Activated naive CD8-positive, alpha-beta T cell (primary cell): Measurements from ENCODE around the gene CDC42BPB.
A peak's percentile ranks its signal among the peaks of the same experiment; 100 is the strongest.

Experiments used
- H3K27ac Mint-ChIP-seq: one replicate; pipeline ENCODE4 v1.8.0; 2021; ENCODE audit warnings: mixed read lengths
- H3K27me3 Mint-ChIP-seq: one replicate; pipeline ENCODE4 v1.8.0; 2021; ENCODE audit warnings: mixed read lengths
- H3K36me3 Mint-ChIP-seq: one replicate; pipeline ENCODE4 v1.8.0; 2021; ENCODE audit warnings: mixed read lengths
- H3K4me1 Mint-ChIP-seq: one replicate; pipeline ENCODE4 v1.8.0; 2021; ENCODE audit warnings: low read depth, mixed read lengths
- H3K4me3 Mint-ChIP-seq: one replicate; pipeline ENCODE4 v1.8.0; 2021; ENCODE audit warnings: mild to moderate bottlenecking, mixed read lengths
- H3K9me3 Mint-ChIP-seq: one replicate; pipeline ENCODE4 v1.8.0; 2021; ENCODE audit warnings: low read depth, mixed read lengths

The CDC42BPB gene

GRCh38 chr14:103057372-103058163 is at the start of gene CDC42BPB:
TSS of gene CDC42BPB (minus strand) at chr14:103057549. CDS start at chr14:103057173, 376 bp downstream.
- no peak within 1 kb of the TSS for H3K27ac Mint-ChIP-seq
- H3K4me1 Mint-ChIP-seq, result peaks cover 10% of the 10 kb centered on the region
- H3K36me3 Mint-ChIP-seq, result no peaks in the 10 kb centered on the region
- H3K9me3 Mint-ChIP-seq, result no peaks in the 10 kb centered on the region
- peak within 1 kb of the TSS; percentile 77 for H3K4me3 Mint-ChIP-seq
- peaks cover 3% of the 10 kb centered on the region for H3K27me3 Mint-ChIP-seq

GRCh38 chr14:103105580-103106150 is 48.3 kb upstream of the CDC42BPB start:
- H3K27ac Mint-ChIP-seq, result no peak overlapping the region
- H3K4me3 Mint-ChIP-seq, result no peak overlapping the region
- peaks cover 9% of the 10 kb centered on the region for H3K4me1 Mint-ChIP-seq
- H3K9me3 Mint-ChIP-seq, result no peaks in the 10 kb centered on the region
- no peaks in the 10 kb centered on the region for H3K36me3 Mint-ChIP-seq
- H3K27me3 Mint-ChIP-seq, result peaks cover 13% of the 10 kb centered on the region

GRCh38 chr14:103104654-103105452 is 47.5 kb upstream of the CDC42BPB start:
- no peaks in the 10 kb centered on the region for H3K36me3 Mint-ChIP-seq
- H3K27ac Mint-ChIP-seq, result no peak overlapping the region
- no peaks in the 10 kb centered on the region for H3K9me3 Mint-ChIP-seq
- no peak overlapping the region for H3K4me3 Mint-ChIP-seq
- peaks cover 9% of the 10 kb centered on the region for H3K4me1 Mint-ChIP-seq
- H3K27me3 Mint-ChIP-seq, result peaks cover 13% of the 10 kb centered on the region

- H3K4me1 Mint-ChIP-seq, result peaks cover 9% of the 10 kb centered on the region
- no peaks in the 10 kb centered on the region for H3K9me3 Mint-ChIP-seq
- H3K36me3 Mint-ChIP-seq, result no peaks in the 10 kb centered on the region
- H3K4me3 Mint-ChIP-seq, result no peak overlapping the region
- H3K27me3 Mint-ChIP-seq, result peaks cover 13% of the 10 kb centered on the region
- H3K27ac Mint-ChIP-seq, result no peak overlapping the region
Observed at GRCh38 chr14:103104389-103104653, 47.0 kb upstream of the CDC42BPB start.

GRCh38 chr14:103103461-103104388 is 46.4 kb upstream of the CDC42BPB start:
- H3K4me3 Mint-ChIP-seq, result no peak overlapping the region
- no peaks in the 10 kb centered on the region for H3K36me3 Mint-ChIP-seq
- no peak overlapping the region for H3K27ac Mint-ChIP-seq
- peaks cover 13% of the 10 kb centered on the region for H3K27me3 Mint-ChIP-seq
- peaks cover 9% of the 10 kb centered on the region for H3K4me1 Mint-ChIP-seq
- no peaks in the 10 kb centered on the region for H3K9me3 Mint-ChIP-seq

GRCh38 chr14:103102689-103103260 is 45.4 kb upstream of the CDC42BPB start:
- Mint-ChIP-seq H3K4me3 (no peak overlapping the region), H3K27ac (no peak overlapping the region), H3K9me3 (no peaks in the 10 kb centered on the region), H3K4me1 (peaks cover 9% of the 10 kb centered on the region), H3K36me3 (no peaks in the 10 kb centered on the region), H3K27me3 (peaks cover 13% of the 10 kb centered on the region)

- Mint-ChIP-seq H3K4me1 (peaks cover 9% of the 10 kb centered on the region), H3K27me3 (peaks cover 13% of the 10 kb centered on the region), H3K36me3 (no peaks in the 10 kb centered on the region), H3K27ac (no peak overlapping the region), H3K9me3 (no peaks in the 10 kb centered on the region), H3K4me3 (no peak overlapping the region)
Observed at GRCh38 chr14:103101963-103102688, 44.8 kb upstream of the CDC42BPB start.

GRCh38 chr14:103101257-103101962 is 44.1 kb upstream of the CDC42BPB start:
- no peak overlapping the region for H3K27ac Mint-ChIP-seq
- no peaks in the 10 kb centered on the region for H3K36me3 Mint-ChIP-seq
- H3K4me3 Mint-ChIP-seq, result no peak overlapping the region
- no peaks in the 10 kb centered on the region for H3K9me3 Mint-ChIP-seq
- peaks cover 13% of the 10 kb centered on the region for H3K27me3 Mint-ChIP-seq
- H3K4me1 Mint-ChIP-seq, result peaks cover 9% of the 10 kb centered on the region

GRCh38 chr14:103100281-103101121 is 43.2 kb upstream of the CDC42BPB start:
- no peaks in the 10 kb centered on the region for H3K9me3 Mint-ChIP-seq
- peaks cover 13% of the 10 kb centered on the region for H3K27me3 Mint-ChIP-seq
- no peak overlapping the region for H3K27ac Mint-ChIP-seq
- peaks cover 7% of the 10 kb centered on the region for H3K4me1 Mint-ChIP-seq
- no peaks in the 10 kb centered on the region for H3K36me3 Mint-ChIP-seq
- H3K4me3 Mint-ChIP-seq, result no peak overlapping the region

- peaks cover 9% of the 10 kb centered on the region for H3K27me3 Mint-ChIP-seq
- H3K4me1 Mint-ChIP-seq, result peaks cover 3% of the 10 kb centered on the region
- no peak overlapping the region for H3K4me3 Mint-ChIP-seq
- no peaks in the 10 kb centered on the region for H3K36me3 Mint-ChIP-seq
- H3K27ac Mint-ChIP-seq, result no peak overlapping the region
- H3K9me3 Mint-ChIP-seq, result no peaks in the 10 kb centered on the region
Observed at GRCh38 chr14:103099733-103100280, 42.5 kb upstream of the CDC42BPB start.

- H3K27ac Mint-ChIP-seq, result no peak overlapping the region
- peaks cover 2% of the 10 kb centered on the region for H3K4me1 Mint-ChIP-seq
- H3K36me3 Mint-ChIP-seq, result no peaks in the 10 kb centered on the region
- no peak overlapping the region for H3K4me3 Mint-ChIP-seq
- H3K9me3 Mint-ChIP-seq, result no peaks in the 10 kb centered on the region
- H3K27me3 Mint-ChIP-seq, result peaks cover 9% of the 10 kb centered on the region
Observed at GRCh38 chr14:103099081-103099732, 41.9 kb upstream of the CDC42BPB start.
